Measurements from ENCODE around the gene MDK.
"Not testable (repeated sequence)": the region's sequence is repeated elsewhere in the genome, so short reads cannot be mapped to it uniquely, and the experiment has no call there.

Gene MDK

DNA sequence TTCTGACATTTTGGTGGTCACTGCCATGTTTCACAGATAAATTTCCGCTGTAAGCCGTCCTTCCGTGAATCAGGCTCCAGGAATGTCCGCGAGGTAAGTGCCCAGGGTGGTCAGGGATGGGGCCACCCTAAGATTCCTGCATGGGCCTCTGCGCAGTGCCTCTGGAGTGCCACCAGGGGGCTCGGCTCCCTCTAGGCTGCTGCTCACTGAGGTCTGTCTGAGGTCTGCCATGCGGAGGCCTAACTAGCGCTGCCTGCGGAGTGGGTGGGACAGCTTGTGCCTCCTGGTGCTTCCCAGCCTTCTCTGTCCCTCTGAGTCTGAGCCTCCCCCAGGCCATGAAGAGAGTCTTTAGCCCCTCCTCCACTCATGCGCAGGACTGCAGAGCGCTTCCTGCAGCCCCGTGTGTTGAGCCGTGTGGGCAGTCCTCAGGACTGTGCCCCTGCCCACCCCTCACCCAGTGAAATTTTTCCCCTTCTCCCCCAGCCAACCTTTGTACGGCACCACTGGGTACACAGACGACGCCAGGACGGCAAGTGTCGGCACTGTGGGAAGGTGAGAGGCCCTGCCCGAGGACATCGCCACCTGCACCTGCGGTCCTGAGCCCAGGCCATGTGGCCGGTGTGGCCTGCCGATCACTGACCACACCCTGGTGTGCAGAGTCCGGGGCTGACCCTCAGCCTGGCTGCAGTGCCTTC lies 11.9 kb upstream of the MDK start:
- peak; percentile 43 to 64 for DNase-seq

DNA sequence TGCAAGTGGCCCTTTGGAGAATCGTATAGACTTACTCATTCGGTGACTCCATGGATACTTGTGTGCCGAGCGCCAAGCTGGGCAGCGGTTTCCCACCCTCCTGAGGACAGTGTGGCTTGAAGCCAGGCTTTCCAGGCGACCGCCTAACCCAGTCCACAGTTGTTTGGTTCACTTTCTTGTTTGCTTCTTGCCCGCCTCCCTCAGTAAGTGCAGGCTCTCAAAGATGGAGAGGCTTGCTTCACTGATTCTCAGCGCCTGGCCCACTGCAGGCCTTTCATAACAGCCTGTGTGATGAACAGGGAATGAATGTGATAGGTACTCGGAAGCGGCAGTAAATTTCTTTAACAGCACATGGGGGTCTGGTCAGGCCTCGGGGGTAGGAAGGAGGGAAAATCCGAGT lies 11.2 kb upstream of the MDK start:
- no peak for DNase-seq

DNA sequence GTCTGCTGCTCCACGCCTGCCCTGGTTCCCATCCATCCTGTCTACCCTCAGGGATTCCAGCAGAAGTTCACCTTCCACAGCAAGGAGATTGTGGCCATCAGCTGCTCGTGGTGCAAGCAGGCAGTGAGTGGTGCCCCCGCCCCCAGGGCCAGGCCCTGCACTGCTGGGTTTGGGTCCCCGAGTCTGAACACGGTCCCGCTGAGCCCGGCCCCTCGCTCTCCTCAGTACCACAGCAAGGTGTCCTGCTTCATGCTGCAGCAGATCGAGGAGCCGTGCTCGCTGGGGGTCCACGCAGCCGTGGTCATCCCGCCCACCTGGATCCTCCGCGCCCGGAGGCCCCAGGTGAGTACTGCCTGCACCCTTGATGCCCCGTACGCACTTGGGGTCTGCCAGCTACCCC lies 10.2 kb upstream of the MDK start:
- not testable (repeated sequence) for DNase-seq

DNA sequence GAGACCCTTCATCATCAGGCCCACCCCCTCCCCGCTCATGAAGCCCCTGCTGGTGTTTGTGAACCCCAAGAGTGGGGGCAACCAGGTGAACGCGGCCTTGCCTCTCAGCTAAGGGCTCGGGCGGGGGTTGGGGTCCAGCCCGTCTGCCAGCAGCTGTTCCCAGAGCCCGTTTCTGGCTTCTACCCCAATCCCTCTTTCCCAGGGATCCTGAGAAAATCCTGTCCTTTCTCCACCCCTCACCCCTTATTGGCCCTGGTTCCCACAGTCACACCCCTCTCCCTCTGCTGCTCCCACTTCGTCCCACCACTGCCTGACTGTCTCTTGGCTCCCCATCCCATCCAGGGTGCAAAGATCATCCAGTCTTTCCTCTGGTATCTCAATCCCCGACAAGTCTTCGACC lies 9.4 kb upstream of the MDK start:
- DNase-seq = no peak

DNA sequence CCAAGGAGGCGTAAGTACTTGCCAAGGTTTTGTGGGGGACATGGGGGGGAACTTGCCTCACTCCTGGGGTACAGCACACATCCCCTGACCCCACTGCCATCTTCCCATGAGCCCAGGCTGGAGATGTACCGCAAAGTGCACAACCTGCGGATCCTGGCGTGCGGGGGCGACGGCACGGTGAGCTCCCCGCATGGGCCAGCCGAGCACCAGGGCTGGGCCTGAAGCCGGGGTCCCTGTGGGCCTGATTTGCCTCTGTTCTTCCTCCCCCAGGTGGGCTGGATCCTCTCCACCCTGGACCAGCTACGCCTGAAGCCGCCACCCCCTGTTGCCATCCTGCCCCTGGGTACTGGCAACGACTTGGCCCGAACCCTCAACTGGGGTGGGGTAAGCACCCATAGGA lies 9.0 kb upstream of the MDK start:
- DNase-seq = not testable (repeated sequence)

DNA sequence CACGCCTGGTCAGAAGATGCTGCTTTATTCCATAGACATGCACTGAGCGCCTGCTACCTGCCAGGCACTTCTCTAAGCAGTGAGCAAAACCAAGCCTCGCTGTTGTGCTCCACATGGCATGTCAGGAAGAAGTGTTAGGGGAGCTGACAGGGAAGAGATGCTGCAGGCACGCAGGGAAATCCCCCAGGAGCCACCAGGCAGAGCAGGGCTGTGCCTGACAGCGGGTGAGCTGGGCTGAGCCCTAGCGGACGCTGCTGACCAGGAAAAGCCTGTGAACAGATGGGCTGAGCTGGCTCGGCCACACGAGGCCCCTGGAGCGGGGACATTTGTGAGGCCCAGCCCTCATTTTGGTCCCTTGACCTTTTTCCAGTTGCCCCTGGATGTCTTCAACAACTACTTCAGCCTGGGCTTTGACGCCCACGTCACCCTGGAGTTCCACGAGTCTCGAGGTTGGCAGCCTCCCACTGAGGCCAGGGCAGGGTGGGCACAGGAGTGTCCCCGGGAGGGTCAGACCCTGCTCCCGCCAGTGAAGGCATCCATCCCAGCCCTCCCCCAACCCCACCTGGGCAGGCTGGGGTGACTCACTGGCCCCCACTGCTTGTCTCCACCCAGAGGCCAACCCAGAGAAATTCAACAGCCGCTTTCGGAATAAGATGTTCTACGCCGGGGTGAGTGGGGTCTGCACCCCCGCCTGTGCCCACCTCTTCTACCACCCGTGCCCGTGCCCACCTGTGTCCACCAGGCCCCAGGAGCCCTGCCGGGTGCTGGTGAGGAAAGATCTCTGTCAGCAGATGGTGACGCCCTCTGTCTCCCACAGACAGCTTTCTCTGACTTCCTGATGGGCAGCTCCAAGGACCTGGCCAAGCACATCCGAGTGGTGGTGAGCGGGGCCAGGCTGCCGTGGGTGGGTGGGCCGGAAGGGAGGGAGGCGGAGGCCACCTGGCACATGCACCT lies 7.4 kb upstream of the MDK start:
- no peak for DNase-seq

DNA sequence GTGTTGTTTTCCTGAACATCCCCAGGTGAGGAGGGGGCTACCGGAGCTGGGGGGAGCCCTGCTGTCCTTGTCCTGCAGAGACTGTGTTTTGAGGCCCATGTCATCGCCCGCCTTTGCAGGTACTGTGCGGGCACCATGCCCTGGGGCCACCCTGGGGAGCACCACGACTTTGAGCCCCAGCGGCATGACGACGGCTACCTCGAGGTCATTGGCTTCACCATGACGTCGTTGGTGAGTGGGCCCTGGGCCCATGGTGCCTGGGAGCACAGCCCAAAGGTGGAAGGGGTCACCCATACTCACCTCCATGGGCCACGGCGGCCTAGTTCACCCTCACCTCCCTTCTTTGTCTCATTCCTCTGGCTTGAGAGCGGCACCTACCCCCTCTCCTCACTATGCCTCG lies 6.7 kb upstream of the MDK start:
- no peak for DNase-seq

DNA sequence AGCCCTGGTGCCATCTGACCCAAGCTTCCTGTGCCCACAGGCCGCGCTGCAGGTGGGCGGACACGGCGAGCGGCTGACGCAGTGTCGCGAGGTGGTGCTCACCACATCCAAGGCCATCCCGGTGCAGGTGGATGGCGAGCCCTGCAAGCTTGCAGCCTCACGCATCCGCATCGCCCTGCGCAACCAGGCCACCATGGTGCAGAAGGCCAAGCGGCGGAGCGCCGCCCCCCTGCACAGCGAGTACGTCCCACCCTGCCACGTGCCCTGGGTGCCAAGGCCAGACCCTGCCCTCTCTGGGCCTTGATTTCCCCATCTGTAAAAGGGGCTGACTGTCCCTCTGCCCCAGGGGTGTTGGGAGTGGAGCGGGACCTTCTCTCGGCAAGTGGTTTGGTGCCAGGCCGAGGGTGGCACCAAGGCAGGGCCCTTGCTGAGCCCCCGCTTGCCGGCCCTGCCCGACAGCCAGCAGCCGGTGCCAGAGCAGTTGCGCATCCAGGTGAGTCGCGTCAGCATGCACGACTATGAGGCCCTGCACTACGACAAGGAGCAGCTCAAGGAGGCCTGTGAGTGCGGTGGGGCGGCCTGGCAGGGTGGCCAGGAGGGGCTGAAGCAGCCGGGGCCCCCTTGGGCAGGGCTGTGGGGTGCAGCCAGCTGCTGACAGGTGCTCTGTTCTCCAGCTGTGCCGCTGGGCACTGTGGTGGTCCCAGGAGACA lies 5.9 kb upstream of the MDK start:
- no peak for DNase-seq

DNA sequence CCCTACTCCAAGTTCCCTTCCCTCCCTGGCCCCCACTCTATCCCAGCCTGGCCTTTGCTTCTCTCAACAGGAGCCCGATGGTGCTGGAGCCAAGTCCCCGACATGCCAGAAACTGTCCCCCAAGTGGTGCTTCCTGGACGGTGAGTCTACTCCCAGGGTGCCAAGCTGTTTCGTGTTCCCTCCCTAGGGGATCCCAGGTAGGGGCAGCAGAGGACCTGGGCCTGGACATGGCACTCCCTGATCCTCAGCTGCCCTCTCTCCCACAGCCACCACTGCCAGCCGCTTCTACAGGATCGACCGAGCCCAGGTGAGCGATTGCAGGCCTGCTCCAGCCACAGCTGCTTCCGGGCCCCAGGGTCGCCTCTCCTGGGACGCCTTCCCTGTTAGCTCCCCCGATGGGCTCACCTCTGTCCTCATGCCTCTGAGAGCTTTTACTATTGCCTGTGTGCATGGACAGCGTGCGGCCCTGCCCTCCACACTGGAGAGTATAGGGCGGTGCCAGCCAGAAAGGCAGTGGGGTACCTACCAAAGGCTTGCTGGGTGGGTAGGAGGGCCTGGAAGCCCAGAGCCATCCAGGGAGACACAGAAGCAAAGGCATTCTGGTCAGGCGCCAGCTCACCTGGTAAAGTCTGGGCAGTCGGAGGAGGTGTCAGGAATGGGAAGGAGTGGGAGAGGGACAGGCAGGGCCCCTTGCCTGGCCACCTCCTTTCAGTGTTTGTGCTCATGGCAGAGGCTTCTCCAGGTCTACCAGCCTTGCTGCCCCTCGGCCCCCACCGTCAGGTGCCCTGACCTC lies 5.0 kb upstream of the MDK start:
- DNase-seq = no peak

DNA sequence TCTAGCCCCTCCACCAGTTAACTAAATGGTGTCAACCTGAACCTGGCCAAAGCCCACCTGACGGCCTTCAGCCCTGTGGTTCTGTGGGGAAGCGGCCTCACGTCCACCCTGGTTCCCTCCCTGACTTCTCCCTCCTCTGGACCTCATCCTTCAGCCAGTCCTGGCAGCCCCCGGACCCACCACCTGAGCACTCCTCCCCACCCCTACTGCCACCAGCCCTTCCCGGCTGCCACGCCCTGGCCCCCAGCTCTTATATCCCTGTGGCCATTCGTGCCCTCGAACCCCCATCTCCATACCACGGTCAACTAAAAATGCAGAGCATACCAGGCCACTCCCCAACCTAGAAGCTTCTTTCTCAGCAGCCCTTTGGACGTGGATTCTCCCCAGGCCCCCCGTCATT lies 4.2 kb upstream of the MDK start:
- no peak for DNase-seq

DNA sequence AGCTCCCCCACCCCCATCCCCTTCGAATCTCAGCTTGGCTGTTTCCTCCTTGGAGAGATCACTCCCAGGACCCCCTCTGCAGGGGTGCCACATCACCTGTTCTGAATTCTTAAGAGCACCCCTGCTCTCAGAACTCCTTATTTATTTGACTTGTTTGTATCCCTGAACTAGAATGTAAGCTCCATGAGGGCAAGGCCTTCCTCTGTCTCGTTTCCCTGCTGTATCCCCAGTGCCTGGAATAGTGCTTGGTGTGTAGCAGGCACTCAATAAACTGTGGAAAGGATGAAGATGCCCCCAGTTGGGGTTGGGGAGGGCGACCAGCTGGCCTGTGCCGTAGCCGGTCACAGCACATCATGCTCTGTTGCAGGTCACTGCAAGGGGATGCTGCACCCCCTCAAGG lies 3.6 kb upstream of the MDK start:
- DNase-seq = no peak

DNA sequence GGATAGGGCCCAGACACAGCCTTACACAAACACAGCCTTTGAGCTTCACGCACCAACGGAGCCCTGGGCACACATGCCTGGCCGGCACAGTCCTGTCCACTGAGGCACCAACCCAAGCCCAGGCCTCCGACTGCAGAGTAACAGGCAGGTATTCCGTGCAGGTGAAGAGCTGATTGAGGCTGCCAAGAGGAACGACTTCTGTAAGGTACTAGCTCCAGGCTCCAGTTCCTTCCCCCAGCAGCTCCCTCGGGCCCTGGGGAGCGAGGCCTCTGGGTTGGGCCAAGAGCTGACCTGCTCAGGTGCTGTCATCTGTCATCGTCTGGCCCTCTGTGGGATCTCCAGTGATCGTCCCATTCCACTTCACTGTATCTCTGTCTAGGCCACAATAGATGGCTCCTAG lies 3.2 kb upstream of the MDK start:
- DNase-seq = no peak

DNA sequence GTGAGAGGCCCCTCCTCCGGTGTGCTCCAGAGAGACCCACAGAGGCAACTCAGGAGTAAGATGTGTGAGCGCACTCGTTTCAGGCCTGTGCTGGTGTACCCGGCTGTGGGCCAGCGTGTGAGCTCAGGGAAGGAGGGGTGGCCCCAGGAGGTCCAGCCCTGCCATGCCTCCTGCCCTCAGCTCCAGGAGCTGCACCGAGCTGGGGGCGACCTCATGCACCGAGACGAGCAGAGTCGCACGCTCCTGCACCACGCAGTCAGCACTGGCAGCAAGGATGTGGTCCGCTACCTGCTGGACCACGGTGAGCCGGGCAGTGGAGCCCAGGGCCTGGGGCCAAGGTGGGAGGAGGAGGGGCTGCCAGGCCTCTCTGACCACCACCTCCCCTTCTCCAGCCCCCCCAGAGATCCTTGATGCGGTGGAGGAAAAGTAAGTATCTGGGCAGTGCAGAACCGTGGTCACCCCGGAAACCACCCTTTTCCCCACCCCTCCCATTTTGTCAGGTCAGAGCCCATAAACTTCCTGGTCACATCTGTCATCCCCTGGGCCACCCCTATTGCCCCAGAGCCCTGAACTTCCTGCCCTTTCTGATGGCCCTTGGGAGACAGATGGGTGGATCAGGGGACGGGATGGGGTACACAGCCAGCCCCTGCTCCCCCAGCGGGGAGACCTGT lies 2.5 kb upstream of the MDK start:
- no peak for DNase-seq

DNA sequence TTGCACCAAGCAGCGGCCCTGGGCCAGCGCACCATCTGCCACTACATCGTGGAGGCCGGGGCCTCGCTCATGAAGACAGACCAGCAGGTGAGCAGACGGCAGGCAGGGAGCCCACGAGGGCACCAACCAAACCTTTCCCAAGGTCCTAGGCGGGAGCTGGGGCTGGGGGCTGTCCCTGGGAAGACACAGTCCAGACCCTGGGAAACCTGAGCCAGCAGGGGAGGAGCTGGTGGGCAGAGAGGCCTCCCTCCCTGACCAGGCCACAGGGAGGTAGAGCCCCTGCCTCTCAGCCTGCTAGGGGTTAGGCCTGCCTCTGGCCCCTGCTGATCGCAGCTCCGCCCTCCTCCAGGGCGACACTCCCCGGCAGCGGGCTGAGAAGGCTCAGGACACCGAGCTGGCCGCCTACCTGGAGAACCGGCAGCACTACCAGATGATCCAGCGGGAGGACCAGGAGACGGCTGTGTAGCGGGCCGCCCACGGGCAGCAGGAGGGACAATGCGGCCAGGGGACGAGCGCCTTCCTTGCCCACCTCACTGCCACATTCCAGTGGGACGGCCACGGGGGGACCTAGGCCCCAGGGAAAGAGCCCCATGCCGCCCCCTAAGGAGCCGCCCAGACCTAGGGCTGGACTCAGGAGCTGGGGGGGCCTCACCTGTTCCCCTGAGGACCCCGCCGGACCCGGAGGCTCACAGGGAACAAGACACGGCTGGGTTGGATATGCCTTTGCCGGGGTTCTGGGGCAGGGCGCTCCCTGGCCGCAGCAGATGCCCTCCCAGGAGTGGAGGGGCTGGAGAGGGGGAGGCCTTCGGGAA lies 1.8 kb upstream of the MDK start:
- DNase-seq = not testable (repeated sequence)

DNA sequence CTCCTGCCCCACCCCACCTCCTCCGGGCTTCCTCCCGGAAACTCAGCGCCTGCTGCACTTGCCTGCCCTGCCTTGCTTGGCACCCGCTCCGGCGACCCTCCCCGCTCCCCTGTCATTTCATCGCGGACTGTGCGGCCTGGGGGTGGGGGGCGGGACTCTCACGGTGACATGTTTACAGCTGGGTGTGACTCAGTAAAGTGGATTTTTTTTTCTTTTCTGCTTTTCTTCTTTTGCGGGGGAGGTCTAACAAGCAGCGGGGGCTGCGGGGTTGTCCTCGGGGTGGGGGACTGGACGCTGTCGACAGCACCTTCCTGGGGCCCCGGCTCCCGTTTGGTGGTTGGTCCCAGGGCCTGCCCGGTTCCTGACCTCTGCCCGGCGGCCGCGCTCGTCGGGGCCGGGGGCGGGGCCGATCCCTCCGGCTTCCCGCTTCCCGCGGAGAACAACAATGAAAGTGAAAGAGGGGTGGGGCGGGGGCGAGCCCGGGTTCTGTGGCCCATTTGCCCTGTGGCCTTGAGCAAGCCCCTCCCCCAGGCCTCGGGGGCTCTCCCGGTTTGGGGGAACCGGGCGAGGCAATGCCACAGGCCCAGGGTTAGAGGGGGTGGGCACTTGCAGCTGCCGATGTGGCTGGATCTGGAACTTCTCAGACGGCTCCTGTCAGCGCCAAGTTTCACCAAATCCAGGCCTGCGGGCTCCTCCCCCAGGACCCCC lies 975 bp upstream of the MDK start:
- DNase-seq = peak; percentile 46 to 62

DNA sequence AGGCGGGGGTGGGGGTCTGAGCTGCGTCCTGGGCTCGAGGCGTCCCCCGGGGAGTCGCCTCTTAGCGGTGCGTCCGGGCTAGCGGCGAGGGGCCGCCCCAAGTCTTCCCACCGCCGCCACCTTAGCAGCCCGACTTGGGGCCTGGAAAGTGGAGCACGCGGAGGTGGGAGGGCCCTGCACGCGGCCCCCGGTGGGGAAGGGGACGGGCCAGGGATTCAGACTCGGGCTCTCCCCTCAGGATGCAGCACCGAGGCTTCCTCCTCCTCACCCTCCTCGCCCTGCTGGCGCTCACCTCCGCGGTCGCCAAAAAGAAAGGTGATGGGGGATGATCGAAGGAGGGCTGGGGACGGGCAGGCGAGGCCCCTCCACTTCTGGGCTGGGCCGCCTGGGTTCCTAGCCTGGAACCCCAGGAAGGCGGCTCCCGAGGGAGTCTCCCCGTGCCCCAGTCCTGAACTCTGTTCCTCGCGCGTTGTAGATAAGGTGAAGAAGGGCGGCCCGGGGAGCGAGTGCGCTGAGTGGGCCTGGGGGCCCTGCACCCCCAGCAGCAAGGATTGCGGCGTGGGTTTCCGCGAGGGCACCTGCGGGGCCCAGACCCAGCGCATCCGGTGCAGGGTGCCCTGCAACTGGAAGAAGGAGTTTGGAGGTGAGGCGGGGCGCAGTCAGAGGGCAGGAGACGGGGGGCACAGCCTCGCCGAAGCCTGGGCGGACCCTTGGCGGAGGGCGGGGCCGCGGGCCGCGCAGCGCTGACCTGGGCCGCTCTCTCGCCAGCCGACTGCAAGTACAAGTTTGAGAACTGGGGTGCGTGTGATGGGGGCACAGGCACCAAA lies 563 bp downstream of the MDK start:
- DNase-seq = no peak

DNA sequence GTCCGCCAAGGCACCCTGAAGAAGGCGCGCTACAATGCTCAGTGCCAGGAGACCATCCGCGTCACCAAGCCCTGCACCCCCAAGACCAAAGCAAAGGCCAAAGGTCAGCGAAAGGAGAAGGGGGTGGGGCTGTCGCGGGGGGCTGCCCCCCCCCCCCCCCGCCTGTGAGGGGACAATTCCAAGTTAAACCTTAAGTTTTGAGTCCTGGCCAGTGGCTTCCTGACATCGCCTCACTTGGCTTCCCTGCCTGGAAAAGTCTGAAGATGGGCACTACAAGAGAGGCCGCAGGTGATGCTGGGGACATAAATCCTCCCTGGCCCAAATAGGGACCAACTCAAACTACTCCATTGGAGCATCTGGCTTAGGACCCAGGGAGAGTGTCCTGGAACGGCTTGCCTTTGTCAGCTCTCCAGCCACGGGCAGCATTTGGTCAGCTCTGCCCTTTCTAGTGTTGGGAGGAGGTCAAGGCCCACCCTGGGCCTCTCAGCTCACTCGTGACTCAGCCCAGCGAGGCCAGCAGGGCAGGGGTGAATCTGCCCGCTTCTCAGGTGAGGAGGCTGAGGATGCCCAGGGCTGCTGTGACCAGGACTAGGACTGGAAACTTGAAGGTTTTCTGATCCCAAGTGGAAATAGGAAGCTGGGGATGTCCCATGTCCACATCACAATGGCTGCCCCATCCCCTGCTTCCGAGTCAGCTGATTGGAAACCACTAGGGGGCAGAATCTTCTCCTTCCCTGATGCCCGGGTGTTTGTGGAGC lies 1.4 kb downstream of the MDK start:
- DNase-seq = peak in 1 of 2 donors; percentile 38

DNA sequence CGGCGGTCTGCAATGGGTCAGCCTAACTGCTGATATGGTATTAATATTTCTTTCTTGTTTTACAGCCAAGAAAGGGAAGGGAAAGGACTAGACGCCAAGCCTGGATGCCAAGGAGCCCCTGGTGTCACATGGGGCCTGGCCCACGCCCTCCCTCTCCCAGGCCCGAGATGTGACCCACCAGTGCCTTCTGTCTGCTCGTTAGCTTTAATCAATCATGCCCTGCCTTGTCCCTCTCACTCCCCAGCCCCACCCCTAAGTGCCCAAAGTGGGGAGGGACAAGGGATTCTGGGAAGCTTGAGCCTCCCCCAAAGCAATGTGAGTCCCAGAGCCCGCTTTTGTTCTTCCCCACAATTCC lies 1.9 kb downstream of the MDK start:
- DNase-seq = no peak
